ENCODE measurements around the gene TRPM2. TPM values are rescaled to one million over a fixed set of nuclear protein-coding genes. Genes with fewer than 3 reads are reported as not detected.
A peak's percentile ranks its signal among the peaks of the same experiment; 100 is the strongest.

Gene TRPM2
- total and polyA plus RNA-seq, 2 of the 13 experiments (the other 11 are each of a cell fraction or from before 2014, with no cell fraction given) = 0.07 to 0.20 TPM

DNA sequence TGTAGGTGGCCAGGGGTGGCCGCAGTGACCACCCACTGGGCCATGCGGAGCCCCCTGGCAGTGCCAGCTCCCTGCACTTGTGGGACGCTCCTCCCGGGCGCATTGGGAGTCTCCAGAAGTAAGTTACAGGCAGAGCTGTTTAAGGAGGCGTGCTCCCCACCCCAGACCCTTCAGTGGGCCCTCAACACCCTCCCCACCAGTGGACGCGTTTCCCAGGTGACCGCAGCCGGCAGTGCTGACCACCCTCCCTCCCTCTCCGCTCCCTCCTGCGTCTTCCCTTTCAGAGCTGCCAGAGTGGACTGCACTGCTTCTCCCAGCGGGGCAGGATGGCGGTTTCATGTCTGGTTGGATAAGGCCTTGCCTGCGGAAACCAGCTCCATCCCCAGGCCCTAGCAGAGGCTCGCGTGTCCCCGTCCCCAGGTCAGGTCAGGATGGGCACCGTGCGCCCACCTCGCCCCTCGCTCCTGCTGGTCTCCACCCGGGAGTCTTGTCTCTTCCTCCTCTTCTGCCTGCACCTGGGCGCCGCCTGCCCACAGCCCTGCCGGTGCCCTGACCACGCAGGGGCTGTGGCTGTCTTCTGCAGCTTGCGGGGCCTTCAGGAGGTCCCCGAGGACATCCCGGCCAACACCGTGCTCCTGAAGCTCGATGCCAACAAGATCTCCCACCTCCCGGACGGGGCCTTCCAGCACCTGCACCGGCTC, 102.9 kb downstream of the TRPM2 start (continued):
- TF ChIP-seq YY1 (IDR thresholded peaks at IDR 0.05; ENCODE audit: insufficient read depth, insufficient replicate concordance, low read depth, low read length) (no peak), STAT5B (CRISPR knock-in tag; IDR thresholded peaks at IDR 0.05) (no peak), PTBP1 (IDR thresholded peaks at IDR 0.05; ENCODE audit: low read depth, low read length, poor library complexity, severe bottlenecking) (no peak), ZFP82 (CRISPR knock-in tag; IDR thresholded peaks at IDR 0.05; ENCODE audit: borderline replicate concordance) (no peak), HMG20A (CRISPR knock-in tag; IDR thresholded peaks at IDR 0.05; ENCODE audit: borderline replicate concordance) (no peak), FOXO1 (CRISPR knock-in tag; IDR thresholded peaks at IDR 0.05) (no peak), ZNF296 (CRISPR knock-in tag; conservative IDR thresholded peaks at IDR 0.05) (0 out of 2 replicates have a peak, but pooled peaks have one; percentile 36), NR2F1 (CRISPR knock-in tag; IDR thresholded peaks at IDR 0.05) (no peak), ZNF510 (CRISPR knock-in tag; IDR thresholded peaks at IDR 0.05; ENCODE audit: low read depth) (no peak), TBX2 (CRISPR knock-in tag; IDR thresholded peaks at IDR 0.05; ENCODE audit: borderline replicate concordance) (no peak), HDAC1 (CRISPR knock-in tag; IDR thresholded peaks at IDR 0.05) (no peak), NFRKB (IDR thresholded peaks at IDR 0.05) (no peak), SKI (IDR thresholded peaks at IDR 0.05; ENCODE audit: partially characterized antibody) (no peak), ZNF484 (CRISPR knock-in tag; IDR thresholded peaks at IDR 0.05; ENCODE audit: borderline replicate concordance, low read depth) (no peak), RNF2 (conservative IDR thresholded peaks at IDR 0.05; ENCODE audit: low read depth) (no peak)
- TF ChIP-seq, protein P1, sequence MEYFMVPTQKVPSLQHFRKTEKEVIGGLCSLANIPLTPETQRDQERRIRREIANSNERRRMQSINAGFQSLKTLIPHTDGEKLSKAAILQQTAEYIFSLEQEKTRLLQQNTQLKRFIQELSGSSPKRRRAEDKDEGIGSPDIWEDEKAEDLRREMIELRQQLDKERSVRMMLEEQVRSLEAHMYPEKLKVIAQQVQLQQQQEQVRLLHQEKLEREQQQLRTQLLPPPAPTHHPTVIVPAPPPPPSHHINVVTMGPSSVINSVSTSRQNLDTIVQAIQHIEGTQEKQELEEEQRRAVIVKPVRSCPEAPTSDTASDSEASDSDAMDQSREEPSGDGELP (IDR thresholded peaks at IDR 0.05; ENCODE audit: borderline replicate concordance, low read depth) = no peak
- TF ChIP-seq, protein P2, sequence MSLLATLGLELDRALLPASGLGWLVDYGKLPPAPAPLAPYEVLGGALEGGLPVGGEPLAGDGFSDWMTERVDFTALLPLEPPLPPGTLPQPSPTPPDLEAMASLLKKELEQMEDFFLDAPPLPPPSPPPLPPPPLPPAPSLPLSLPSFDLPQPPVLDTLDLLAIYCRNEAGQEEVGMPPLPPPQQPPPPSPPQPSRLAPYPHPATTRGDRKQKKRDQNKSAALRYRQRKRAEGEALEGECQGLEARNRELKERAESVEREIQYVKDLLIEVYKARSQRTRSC (CRISPR knock-in tag; IDR thresholded peaks at IDR 0.05; ENCODE audit: low read depth) = no peak
- TF ChIP-seq, protein P3, sequence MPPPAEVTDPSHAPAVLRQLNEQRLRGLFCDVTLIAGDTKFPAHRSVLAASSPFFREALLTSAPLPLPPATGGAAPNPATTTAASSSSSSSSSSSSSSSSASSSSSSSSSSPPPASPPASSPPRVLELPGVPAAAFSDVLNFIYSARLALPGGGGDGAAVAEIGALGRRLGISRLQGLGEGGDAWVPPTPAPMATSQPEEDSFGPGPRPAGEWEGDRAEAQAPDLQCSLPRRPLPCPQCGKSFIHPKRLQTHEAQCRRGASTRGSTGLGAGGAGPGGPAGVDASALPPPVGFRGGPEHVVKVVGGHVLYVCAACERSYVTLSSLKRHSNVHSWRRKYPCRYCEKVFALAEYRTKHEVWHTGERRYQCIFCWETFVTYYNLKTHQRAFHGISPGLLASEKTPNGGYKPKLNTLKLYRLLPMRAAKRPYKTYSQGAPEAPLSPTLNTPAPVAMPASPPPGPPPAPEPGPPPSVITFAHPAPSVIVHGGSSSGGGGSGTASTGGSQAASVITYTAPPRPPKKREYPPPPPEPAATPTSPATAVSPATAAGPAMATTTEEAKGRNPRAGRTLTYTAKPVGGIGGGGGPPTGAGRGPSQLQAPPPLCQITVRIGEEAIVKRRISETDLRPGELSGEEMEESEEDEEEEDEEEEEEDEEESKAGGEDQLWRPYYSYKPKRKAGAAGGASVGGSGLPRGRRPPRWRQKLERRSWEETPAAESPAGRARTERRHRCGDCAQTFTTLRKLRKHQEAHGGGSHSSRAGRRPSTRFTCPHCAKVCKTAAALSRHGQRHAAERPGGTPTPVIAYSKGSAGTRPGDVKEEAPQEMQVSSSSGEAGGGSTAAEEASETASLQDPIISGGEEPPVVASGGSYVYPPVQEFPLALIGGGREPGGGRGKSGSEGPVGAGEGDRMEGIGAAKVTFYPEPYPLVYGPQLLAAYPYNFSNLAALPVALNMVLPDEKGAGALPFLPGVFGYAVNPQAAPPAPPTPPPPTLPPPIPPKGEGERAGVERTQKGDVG (CRISPR knock-in tag; IDR thresholded peaks at IDR 0.05; ENCODE audit: borderline replicate concordance) = 0 out of 2 replicates have a peak, but pooled peaks have one; percentile 16
- TF ChIP-seq, protein P4, sequence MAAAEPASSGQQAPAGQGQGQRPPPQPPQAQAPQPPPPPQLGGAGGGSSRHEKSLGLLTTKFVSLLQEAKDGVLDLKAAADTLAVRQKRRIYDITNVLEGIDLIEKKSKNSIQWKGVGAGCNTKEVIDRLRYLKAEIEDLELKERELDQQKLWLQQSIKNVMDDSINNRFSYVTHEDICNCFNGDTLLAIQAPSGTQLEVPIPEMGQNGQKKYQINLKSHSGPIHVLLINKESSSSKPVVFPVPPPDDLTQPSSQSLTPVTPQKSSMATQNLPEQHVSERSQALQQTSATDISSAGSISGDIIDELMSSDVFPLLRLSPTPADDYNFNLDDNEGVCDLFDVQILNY (CRISPR knock-in tag; conservative IDR thresholded peaks at IDR 0.05) = no peak
- TF ChIP-seq, protein P5, sequence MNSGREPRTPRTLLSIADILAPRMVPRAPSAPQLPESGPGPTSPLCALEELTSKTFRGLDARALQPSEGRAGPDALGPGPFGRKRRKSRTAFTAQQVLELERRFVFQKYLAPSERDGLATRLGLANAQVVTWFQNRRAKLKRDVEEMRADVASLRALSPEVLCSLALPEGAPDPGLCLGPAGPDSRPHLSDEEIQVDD (CRISPR knock-in tag; IDR thresholded peaks at IDR 0.05; ENCODE audit: borderline replicate concordance) = no peak

Measured in HepG2 (cell line).